Testis (tissue), 3 donors: ENCODE data around the gene ZFYVE28. TPM values are rescaled to one million over a fixed set of nuclear protein-coding genes. Genes with fewer than 3 reads are reported as not detected.

ENCODE experiments used
- DNase-seq: peaks from one replicate; pipeline ENCODE4 v3.0.0-alpha.2; 2019
- H3K27ac ChIP-seq, 2 donors: fragments of 200-600 bp; sonication (generic); one replicate each; pipeline ENCODE4 v1.5.1; 2019
- H3K27me3 ChIP-seq: fragments of 200-600 bp; sonication (generic); one replicate; pipeline ENCODE4 v1.5.1; 2019
- H3K36me3 ChIP-seq: fragments of 200-600 bp; sonication (generic); one replicate; pipeline ENCODE4 v1.5.1; 2017; ENCODE audit warnings: low read depth; ENCODE audit errors: missing control alignments
- H3K4me1 ChIP-seq: fragments of 200-600 bp; sonication (generic); one replicate; pipeline ENCODE4 v1.5.1; 2019
- H3K4me3 ChIP-seq, 2 donors: fragments of 200-600 bp; sonication (generic); one replicate each; pipeline ENCODE4 v1.5.1; 2017 to 2019
- H3K9me3 ChIP-seq: fragments of 200-600 bp; sonication (generic); one replicate; pipeline ENCODE4 v1.5.1; 2017
- POLR2A ChIP-seq: fragments of 450-650 bp; IDR thresholded peaks from one replicate; pipeline ENCODE4 v1.6.1; 2017; ENCODE audit warnings: antibody characterized with exemption, mild to moderate bottlenecking, moderate library complexity
- WGBS, 2 donors: methylation state at CpG; one replicate each; pipeline ENCODE4 v1.1.5; 2018; 5-methylcytosine and 5-hydroxymethylcytosine counted together
- intact Hi-C: fragments of 100-400 bp; cut with DNase I; formaldehyde crosslinking; loops from one replicate; pipeline ENCODE4 v1.15.1; 2023; ENCODE audit warnings: low total_unique reads
- polyA plus RNA-seq: library from polyadenylated mRNA; stranded (reverse); fragments of 350-450 nt; fragmentation: Illumina TruSeq; extraction: RNeasy Lipid Tissue Mini Kit (QIAGEN cat#74804); gene quantifications from one replicate; pipeline ENCODE4 v1.2.3, GENCODE V29; 2014; ENCODE audit warnings: low read depth, low replicate concordance; ENCODE audit not compliant: insufficient read depth
- total RNA-seq, 2 donors: library from RNA; depleted of rRNA; stranded (reverse); fragments of >200 nt; gene quantifications; one replicate each; pipeline ENCODE4 v1.2.3, GENCODE V29; 2016
- TF ChIP-seq, protein P1 (sequence below), 3 experiments: fragments of 450-650 bp in 2 of 3; fragments of 200-600 bp in 1 of 3; sonication (generic) in 1 of 3; IDR thresholded peaks; one replicate each; pipeline ENCODE4 v1.5.1; 2016 to 2019; ENCODE audit warnings: antibody characterized with exemption in 3 of 3, mild to moderate bottlenecking in 2 of 3, moderate library complexity in 1 of 3

ZFYVE28 gene
- total and polyA plus RNA-seq, 3 donors from 2014 or later: 14.7 to 55.3 (median 40.5) TPM

DNA sequence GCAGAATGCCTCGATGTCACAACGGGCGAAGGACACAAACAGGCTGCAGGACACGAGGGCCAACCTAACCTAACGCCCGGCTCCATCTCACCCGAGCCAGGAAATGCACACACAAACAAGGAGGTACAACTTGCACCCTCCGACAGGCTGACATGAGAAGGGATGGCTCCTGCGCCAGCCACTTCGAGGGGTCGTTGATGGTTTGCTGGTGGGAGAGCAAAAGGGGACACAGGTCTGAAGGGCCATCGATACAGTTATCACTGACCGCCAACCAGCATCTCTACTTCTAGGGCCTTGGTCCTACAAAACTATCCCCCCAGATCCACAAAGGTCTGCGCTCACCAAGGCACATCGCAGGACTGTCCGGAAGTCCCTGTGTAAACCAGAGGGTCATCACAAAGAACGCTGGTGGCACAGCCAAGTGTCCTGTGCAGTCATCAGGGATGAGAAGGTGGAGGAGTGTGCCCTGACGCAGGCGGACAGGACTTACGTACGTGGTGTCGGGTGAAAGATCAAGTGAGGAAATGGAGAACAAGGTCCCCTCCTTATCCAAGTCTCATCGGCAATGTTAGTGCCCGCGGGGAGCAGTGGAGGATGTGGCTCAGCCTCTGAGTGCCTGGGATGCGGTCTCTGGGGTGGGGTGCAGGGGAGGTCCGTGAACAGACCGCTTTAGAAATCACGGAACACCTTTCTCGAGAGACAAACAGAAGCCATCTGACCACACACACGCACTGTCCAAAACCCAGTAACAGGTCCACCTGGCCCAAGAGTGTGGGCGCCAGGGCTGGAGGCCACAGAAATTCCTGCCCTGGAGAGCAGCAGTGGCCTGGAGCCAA, 163.6 kb downstream of the ZFYVE28 start:
- DNase-seq: peak; percentile 69
- Histone ChIP-seq H3K27ac (peak overlapping the region; percentile 93 to 98), H3K9me3 (no peaks in the 10 kb centered on the region), H3K36me3 (no peaks in the 10 kb centered on the region), H3K27me3 (no peaks in the 10 kb centered on the region), H3K4me3 (no peak overlapping the region), H3K4me1 (peaks cover 54% of the 10 kb centered on the region)
- 68 to 82% methylated on average over 32 of the region's 32 CpGs for WGBS, 2 donors
- intact Hi-C loops: no loop called here
- TF ChIP-seq POLR2A: no peak
- TF ChIP-seq, protein P1, sequence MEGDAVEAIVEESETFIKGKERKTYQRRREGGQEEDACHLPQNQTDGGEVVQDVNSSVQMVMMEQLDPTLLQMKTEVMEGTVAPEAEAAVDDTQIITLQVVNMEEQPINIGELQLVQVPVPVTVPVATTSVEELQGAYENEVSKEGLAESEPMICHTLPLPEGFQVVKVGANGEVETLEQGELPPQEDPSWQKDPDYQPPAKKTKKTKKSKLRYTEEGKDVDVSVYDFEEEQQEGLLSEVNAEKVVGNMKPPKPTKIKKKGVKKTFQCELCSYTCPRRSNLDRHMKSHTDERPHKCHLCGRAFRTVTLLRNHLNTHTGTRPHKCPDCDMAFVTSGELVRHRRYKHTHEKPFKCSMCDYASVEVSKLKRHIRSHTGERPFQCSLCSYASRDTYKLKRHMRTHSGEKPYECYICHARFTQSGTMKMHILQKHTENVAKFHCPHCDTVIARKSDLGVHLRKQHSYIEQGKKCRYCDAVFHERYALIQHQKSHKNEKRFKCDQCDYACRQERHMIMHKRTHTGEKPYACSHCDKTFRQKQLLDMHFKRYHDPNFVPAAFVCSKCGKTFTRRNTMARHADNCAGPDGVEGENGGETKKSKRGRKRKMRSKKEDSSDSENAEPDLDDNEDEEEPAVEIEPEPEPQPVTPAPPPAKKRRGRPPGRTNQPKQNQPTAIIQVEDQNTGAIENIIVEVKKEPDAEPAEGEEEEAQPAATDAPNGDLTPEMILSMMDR (IDR thresholded peaks at IDR 0.05): no peak

DNA sequence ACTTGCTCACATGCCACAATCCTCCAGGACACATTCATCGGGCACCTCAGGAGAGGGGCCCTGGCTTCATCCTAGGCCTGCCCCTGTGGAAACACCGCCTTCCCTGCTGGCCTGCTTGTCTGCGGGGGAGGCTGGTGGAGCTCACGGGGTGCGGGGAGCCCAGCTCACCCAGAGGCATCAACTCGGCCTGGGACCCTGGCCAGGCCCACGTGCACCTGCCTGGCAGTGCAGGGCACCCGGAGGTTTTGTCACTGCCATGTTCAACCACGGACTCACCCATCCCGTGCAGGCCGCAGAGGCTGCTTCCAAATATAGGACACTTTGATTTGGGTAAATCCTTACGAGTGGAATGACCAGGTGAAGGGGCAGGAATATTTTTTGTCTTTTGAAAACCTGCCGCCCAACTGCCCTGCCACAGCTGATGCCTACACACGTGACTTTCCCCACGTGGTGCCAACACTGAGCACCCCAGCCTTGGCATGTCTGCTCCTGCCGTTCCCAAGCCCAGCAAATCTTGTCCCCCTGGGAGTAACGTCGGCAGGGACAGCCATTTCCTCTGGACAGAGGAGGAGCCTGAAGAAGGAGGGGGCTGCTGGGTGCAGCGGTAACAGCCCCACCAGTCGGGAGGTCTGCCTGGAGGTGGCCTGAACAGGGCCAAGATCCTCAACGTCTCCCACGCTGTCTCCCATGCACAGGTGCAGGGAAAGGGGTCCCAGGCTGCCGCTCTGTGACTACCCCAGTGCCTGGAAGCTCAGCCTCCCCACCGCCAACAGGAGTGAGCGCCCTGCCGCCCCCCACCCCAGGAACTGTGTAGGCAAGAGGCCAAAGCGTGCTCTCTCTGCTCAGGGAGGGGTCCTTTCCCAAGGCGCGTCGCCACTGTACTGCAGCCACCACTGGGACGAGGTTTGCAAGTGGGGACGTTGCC, 165.0 kb downstream of the ZFYVE28 start:
- H3K4me1 ChIP-seq: peaks cover 40% of the 10 kb centered on the region
- no peaks in the 10 kb centered on the region for H3K27me3 ChIP-seq
- TF ChIP-seq POLR2A: no peak
- TF ChIP-seq, protein P1 (IDR thresholded peaks at IDR 0.05): no peak
- no peaks in the 10 kb centered on the region for H3K9me3 ChIP-seq
- no peak overlapping the region for H3K27ac ChIP-seq
- H3K4me3 ChIP-seq: no peak overlapping the region
- DNase-seq: peak; percentile 10
- intact Hi-C loops: no loop called here
- H3K36me3 ChIP-seq: no peaks in the 10 kb centered on the region
- 73 to 85% methylated on average over 26 to 32 of the region's 32 CpGs for WGBS, 2 donors

GRCh38 chr4:2252530-2253091, 165.8 kb downstream of the ZFYVE28 start:
- no peak overlapping the region for H3K4me3 ChIP-seq
- no peak for DNase-seq
- 63 to 79% methylated on average over 5 to 11 of the region's 12 CpGs for WGBS, 2 donors
- no peaks in the 10 kb centered on the region for H3K27me3 ChIP-seq
- H3K27ac ChIP-seq: no peak overlapping the region
- H3K4me1 ChIP-seq: peaks cover 32% of the 10 kb centered on the region
- H3K9me3 ChIP-seq: no peaks in the 10 kb centered on the region
- intact Hi-C loops: no loop called here
- TF ChIP-seq, protein P1 (IDR thresholded peaks at IDR 0.05): no peak
- no peak for TF ChIP-seq POLR2A
- no peaks in the 10 kb centered on the region for H3K36me3 ChIP-seq

- Histone ChIP-seq H3K4me3 (no peak overlapping the region), H3K9me3 (no peaks in the 10 kb centered on the region), H3K27ac (no peak overlapping the region), H3K36me3 (no peaks in the 10 kb centered on the region), H3K27me3 (no peaks in the 10 kb centered on the region), H3K4me1 (peaks cover 25% of the 10 kb centered on the region)
- 91 to 95% methylated on average over 7 to 16 of the region's 16 CpGs for WGBS, 2 donors
- no peak for TF ChIP-seq POLR2A
- TF ChIP-seq, protein P1 (IDR thresholded peaks at IDR 0.05): no peak
- DNase-seq: peak; percentile 12
- intact Hi-C loops: no loop called here
These were observed 166.5 kb downstream of the ZFYVE28 start for GRCh38 chr4:2251795-2252529.
